T1000 (cell line): ENCODE measurements around the gene IGFBP6.

Source experiments
- DNase-seq: peaks from one replicate; lab custom pipeline; 2025; ENCODE audit warnings: mixed read lengths; lab: John Stamatoyannopoulos, UW

Gene IGFBP6, protein sequence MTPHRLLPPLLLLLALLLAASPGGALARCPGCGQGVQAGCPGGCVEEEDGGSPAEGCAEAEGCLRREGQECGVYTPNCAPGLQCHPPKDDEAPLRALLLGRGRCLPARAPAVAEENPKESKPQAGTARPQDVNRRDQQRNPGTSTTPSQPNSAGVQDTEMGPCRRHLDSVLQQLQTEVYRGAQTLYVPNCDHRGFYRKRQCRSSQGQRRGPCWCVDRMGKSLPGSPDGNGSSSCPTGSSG

DNA sequence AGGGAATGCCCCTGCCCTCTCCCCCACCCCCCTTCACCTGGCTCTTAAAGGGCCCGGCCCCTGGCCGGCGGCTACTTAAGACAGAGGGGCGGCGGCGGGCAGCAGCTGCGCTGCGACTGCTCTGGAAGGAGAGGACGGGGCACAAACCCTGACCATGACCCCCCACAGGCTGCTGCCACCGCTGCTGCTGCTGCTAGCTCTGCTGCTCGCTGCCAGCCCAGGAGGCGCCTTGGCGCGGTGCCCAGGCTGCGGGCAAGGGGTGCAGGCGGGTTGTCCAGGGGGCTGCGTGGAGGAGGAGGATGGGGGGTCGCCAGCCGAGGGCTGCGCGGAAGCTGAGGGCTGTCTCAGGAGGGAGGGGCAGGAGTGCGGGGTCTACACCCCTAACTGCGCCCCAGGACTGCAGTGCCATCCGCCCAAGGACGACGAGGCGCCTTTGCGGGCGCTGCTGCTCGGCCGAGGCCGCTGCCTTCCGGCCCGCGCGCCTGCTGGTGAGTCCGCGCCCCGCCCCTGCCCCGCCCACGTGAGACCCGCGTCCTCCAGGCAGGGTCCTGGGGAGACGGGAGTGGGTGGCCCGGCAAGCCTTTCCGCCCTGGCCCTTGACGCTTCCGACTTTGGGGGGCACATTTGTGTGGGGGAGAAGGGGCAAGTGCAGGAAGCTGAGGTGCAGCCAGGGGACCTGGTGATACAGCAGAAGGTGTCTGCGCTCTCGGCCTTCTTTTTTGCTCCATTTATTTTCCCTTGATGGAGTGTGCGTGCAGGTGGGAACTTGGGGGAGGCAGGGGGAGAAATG lies at the start of gene IGFBP6:
Gene IGFBP6 (plus strand): TSS at position 104 of the 790 bp plus-strand sequence. CDS start 51 bp downstream, at position 155.
- peak; percentile 63 for DNase-seq

DNA sequence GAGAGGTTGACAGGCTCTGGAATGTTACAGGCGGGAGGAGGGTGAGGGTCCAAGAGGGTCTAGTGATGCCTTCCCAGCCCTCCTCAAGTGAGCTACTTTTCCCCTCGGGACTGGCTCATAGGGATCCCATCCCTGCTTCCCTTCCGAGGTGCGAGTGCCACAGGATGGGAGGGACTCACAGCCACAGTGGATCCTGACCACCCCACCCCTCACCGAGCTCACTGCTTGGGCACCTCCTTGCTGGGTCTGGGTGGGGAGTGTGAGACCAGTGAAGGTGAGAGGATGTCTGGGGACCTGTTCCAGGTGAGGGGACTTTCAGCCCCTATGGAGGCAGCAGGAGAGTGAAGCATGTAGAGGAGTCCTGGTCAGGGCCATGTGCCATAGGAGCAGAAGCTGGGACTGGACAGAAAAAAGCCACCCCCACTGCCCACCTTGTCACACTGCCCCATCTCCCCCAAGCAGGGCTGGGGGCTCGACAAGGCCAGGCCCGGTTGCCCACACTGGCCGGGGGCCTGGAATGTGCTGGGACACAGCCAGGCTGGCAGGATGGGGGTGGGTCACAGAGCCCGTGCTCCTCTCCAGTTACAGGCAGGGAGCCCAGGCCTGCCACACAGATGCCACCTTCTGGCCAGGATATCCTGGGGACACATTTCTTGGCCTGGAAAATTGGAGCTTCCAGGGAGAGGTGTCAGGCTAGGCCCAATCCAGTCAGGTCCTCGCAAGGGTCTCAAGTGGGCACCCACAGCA lies 49.3 kb upstream of the IGFBP6 start:
- no peak for DNase-seq

DNA sequence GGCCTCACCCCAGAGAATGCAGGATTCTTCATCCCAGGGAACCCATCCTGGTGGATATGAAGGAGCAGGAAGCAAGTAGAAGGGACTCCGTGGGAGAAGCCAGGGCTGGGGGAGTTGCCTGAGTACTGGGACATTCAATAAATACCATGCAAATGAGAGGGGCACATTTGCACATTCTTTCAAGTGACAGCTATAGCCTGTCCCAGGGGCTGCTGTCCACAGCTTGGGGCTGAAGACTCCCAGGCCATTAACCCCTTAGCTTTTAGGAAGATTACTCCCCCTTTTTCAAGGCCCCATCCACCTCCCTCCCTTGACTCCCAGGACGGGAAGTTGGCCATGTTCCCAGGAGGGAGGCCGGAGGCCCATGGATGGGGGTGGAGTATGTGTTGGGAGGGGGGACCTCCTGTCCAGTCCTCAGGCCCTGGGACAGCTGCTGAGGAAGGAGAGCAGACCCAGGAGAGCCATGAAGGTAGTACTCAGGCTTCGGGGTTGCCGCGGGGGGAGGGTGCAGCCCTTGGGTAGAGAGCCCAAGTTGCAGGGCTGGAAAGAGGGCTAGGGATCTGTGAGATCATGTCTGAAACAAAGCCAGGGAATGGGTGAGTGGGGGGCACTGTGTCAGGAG lies 48.6 kb upstream of the IGFBP6 start:
- no peak for DNase-seq

DNA sequence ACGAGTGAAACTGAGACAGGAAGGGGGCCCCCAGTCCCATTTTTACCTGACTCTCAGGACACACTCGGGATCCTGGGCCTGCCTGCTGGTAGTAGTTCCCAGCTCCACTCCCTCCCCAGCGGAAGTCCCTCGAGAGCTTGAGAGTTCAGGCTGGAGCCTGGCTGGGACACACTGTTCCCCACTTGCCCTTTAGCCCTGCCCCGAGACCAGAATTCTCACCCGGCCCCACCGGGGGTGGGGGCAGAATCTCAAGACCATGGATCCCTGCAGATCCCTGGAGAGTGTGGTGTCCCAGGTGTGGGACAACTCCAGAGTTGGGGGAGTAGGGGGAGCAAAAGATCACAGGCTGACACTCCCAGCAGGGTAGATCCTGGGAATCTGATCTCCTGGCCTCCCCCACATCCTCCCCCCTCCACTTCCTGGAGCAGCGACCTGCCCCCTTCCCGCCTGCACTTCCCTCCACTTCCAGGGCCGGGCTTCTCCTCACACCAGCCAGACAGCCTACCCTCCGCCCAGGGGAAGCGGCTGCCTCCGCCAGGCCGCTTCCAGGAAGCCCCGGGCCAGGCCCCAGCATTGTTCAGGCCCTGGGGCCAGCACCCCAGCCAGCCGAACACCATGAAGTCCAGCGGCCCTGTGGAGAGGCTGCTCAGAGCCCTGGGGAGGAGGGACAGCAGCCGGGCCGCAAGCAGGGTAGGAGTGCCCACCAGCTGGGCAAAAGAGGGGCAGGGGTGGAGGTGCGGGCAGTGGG lies 47.7 kb upstream of the IGFBP6 start, which contains the start of gene TNS2:
Gene TNS2 (plus strand): TSS at position 495 of the 748 bp plus-strand sequence. CDS start 121 bp downstream, at position 616.
- peak; percentile 27 for DNase-seq

DNA sequence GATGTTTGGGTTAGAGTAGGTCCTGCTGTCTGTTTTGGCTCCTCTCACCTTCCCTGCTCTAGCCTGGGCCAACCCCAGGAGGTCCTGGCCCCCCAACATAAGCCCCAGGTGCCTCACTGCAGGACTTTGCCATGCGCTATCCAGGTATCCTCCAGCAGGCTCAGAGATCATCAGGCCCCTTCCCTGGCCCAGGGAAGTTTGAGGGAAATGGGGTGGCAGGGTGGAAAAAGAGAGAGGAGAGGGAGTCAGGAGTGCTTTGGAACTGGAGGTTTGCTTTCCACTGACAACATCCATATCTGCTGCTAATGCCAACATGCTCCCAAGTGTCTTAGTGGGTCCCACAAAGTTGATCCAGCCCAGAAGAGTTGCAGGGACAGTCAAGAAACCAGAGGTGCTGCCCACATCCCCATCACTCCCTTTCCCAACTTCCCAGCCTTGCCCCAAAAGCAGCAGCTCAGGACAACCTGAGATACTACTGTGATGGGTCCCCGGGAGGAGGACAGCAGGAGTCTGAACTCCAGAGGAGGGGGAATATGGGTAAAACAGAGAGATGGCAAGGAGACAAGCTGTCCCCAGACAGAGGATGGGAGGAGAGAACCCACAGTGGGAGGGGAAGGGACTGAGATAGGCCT lies 46.9 kb upstream of the IGFBP6 start:
- DNase-seq, result no peak

DNA sequence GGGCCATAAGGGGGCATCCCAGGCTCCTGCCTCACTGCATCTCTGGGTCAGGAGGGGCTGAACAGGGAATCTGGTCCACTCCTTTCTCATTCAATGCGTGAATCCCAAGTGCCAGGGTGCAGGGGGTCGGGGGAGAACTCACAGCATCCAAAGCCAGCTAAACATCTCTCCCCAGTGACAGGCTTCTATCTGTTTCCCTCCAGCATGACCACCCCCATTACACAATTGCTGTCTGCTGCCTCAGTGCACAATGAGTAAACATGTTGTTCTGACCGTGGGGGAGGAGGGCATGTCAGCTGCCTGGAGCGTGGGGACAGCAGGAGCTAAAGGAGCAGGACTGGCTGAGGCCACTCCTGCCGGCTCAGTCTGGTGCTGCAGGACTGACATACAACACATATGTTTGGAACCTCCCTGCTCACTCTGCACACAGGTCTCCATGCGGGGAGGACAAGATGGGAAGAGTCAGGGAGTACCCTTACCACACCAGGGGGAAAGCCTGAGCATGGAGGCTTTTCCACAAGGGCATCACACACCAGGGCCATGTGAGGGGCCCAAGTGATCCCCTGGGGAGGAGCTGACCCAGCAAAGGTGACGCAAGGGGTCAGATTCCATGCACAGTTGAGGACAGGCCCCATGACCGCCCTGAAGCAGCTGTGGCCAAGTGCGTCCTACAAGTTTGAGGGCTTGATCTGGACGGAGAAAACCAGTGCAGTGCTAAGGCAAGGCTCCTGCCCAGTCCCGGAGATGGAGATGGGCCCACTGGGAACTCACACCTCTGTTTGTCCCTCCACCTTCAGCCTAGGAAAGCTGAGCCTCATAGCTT lies 46.2 kb upstream of the IGFBP6 start:
- no peak for DNase-seq

DNA sequence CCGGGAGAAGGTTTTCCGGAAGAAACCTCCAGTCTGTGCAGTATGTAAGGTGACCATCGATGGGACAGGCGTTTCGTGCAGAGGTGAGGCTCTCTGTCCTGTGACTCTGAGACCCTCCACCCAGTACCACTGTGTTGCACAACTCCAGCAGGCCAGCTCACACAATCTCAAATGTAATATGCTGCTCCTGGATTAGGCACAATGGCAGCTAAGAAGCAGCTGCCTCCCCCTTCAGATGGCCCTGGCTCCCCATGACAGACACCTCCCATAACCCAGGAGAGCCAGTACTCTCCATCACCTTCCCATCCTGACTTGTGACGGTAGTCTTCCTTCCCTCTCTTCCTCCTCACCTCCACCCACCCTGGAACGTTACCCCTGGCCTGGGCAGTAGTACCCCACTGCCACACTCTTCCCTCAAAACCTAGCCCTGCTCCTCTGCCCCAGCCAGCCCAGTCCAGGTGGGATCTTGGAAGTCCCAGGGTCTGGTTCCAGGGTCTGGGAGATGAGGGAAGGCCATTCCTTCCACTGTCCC lies 45.5 kb upstream of the IGFBP6 start:
- DNase-seq, result no peak

DNA sequence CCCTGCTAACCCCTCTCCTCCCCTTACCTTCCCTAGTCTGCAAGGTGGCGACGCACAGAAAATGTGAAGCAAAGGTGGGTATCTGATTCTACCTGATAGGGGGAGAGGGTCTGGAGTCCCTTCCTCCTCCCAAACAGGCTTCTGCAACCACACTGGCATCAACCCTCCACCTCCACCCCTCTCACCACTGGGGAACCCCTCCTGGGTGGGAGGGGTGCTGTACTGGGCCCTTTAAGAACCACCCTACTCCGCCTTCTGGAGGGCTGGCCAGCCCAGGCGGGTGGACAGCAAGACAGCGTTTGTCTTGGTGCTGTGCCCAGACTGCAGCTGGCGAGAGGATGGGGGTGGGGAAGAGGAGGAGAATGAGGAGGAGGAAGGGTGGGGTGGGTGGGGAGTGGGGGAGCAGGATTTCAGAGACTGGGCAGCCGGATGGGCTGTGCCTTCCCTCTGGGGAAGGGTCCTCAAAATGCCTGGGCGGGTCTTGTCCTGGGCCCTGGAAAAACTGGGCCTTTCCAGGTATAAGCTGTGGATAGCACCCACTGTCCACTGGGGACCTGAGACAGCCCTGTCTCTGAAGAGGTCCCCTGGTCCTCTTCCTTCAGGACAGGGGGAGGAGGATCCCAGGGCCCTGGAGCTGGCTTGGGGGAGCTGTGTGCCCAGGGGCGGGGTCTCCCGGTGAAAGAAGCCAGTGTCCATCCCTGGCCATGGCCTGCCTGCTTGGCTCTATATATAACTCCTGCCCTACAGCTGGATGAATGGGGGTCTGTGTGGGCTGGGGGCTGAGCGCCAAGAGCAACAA lies 44.8 kb upstream of the IGFBP6 start:
- DNase-seq, result no peak

DNA sequence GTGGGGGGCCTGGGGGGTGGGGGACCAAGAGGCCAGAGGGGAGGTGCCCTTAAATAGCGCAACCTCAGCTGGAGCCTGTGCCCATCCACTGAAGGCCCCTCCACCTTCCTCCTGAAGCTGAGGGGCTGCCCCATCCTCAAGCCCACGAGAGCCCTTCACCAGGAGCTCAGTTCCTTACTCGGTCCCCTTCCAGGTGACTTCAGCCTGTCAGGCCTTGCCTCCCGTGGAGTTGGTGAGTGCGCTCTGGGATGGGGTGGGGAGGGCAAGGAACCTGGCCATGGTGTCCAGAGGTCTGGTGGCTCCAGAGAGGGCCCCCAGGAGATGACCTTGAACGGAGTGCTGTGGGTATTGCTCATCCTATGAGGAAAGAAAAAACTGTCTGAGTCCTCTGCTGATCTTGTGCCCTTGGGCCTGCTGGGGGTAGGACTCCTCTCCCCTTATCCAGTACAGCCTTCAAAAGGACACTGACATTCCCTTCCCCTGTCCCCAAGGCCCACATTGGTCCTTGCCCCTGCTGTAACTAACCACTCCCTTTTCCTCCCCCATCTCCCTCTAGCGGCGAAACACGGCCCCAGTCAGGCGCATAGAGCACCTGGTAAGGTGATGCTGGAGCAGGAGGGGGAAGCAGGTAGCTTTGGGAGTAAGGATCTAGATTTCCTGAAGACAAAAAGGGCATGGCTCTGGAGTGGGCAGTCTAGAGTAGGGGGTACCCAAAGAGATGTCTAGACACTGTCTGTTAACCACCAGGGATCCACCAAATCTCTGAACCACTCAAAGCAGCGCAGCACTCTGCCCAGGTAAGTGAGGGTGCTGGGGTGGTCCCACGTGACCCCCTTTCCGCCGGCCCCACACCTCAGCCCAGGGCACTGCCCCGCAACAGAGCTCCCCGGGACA lies 44.0 kb upstream of the IGFBP6 start:
- no peak for DNase-seq

DNA sequence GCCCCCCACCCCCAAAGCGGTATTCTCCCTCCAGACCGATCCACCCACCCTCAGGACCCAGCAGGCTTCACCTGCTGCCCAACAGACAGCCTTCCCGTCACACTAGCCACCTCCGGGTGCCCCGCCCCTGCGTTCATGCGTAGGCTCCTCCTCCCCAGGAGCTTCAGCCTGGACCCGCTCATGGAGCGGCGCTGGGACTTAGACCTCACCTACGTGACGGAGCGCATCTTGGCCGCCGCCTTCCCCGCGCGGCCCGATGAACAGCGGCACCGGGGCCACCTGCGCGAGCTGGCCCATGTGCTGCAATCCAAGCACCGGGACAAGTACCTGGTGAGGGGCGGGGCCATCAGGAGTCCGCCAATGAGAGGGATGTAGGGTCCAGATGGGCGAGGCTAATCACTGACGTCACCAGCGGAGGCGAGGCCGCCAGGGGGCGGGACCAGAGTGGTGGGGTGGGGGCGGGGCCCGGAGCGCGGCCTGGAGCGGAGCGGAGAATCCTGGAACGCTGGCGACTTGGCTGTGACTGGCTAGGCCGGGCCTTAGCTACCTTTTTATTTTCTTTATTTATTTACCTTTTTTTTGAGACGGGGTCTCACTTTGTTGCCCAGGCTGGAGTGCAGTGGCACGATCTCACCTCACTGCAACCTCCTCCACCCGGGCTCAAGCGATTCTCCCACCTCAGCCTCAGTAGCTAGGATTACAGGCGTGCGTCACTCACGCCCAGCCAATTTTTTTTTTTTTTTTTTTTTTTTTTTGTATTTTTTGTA lies 43.2 kb upstream of the IGFBP6 start:
- no peak for DNase-seq

DNA sequence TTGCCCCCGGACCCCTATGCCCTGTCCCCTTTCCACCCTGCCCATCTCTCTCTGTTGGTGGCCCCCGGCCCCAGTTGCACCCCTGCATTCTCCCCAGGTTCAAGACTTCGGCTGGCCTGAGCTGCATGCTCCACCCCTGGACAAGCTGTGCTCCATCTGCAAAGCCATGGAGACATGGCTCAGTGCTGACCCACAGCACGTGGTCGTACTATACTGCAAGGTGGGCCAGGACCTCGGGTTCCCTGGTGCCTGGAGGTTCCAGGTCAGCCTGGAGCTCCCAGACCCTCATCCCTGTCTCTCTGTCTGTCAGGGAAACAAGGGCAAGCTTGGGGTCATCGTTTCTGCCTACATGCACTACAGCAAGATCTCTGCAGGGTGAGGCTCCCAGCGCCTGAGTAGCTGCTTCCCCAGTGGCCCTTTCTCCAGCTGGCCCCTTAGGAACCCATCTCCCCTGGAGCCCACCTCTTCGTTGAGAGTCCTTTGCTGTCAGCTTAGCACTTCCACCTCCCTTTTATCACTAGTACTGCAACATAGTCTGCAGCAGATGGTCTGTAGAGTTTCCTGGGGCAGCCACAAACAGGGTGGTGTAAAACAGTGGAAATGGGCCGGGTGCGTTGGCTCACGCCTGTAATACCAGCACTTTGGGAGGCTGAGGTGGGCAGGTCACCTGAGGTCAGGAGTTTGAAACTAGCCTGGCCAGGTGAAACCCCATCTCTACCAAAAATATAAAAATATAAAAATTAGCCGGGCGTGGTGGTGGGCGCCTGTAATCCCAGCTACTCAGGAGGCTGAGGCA lies 41.8 kb upstream of the IGFBP6 start:
- DNase-seq, result no peak

DNA sequence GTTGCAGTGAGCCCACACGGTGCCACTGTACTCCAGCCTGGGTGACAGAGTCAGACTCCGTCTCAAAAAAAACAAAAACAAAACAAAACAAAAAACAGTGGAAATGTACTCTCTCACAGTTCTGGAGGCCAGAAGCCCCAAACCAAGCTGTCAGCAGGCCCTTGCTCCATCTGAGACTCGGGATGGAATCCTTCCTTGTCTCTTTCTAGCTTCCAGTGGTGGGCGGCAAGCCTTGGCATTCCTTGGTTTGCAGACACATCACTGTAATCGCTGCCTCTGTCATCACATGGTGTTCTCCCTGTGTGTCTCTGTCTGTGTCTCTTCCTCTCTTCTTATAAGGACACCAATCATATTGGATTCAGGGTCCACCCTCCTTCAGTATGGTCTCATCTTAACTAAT lies 41.2 kb upstream of the IGFBP6 start:
- no peak for DNase-seq

DNA sequence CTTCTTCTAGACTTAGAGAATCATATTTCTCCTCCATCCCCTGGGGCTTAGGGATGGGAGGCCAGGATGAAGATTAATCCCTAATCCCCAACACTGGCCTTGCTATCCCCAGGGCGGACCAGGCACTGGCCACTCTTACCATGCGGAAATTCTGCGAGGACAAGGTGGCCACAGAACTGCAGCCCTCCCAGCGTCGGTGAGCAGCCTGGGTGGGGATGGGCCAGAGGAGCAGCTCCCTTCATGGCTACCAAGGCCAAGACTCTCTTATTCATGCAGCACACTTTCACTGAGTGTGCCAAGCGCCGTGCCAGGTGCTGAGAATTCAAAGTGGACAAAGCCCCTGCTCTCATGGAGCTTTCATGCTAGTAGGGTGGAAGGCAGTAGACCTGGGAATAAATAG lies 40.6 kb upstream of the IGFBP6 start:
- no peak for DNase-seq

DNA sequence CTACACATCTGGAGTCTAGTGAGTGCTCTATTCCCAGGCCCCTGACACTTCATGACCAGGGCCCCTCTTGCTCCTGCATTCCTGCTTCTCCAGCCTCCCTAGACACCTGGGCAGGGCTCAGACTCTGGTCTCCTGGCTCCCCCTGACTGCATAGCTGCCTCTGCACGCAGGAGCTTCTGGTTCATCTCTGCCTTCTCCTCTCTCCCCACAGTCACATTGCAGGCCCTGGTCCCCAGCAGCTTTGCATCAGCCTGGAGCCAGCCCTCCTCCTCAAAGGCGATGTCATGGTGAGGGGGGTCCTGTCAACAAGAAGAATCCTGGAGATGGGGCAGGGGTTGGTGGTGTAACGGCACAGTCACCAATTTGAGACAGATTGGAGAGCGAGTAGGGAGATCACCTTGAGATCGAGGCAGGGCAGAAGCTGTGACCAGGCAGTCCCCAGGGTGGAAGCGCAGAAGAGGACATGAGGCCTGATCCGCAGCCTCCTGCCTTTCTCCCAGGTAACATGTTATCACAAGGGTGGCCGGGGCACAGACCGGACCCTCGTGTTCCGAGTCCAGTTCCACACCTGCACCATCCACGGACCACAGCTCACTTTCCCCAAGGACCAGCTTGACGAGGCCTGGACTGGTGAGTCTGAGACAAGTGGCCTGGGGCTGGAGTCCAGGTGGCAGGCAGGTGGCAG lies 39.5 kb upstream of the IGFBP6 start:
- DNase-seq, result no peak

DNA sequence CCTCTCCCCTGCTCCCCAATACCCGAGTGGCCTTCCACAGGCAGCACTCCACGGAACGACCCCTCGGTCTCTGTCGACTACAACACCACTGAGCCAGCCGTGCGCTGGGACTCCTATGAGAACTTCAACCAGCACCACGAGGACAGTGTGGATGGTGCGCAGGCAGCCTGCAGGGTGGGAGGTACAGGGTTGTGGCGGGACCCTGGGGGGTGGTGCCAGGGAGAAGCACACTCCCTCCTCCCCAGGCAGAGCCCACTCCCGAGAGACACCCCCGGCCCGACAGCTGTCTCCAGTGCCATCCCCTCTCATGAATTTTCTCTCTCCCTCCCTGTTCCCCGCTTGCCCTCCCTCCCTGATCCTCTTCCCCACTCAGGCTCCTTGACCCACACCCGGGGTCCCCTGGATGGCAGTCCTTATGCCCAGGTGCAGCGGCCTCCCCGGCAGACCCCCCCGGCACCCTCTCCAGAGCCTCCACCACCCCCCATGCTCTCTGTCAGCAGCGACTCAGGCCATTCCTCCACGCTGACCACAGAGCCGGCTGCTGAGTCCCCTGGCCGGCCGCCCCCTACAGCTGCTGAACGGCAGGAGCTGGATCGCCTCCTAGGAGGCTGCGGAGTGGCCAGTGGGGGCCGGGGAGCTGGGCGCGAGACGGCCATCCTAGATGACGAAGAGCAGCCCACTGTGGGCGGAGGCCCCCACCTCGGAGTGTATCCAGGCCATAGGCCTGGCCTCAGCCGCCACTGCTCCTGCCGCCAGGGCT lies 38.6 kb upstream of the IGFBP6 start:
- no peak for DNase-seq
